CD4-positive, CD25-positive, alpha-beta regulatory T cell (primary cell): ENCODE results near the gene GBE1. TPM values are rescaled to one million over a fixed set of nuclear protein-coding genes. Genes with fewer than 3 reads are reported as not detected.
"Not testable (repeated sequence)": the region's sequence is repeated elsewhere in the genome, so short reads cannot be mapped to it uniquely, and the experiment has no call there.

ENCODE experiments used
- ATAC-seq, 2 donors: fragments of 150-1000 bp; cut with Tn5 transposase; one replicate each; pipeline ENCODE4 v1.10.0; 2021; ENCODE audit warnings: low read depth in 2 of 2, moderate number of reproducible peaks in 2 of 2, moderate library complexity in 1 of 2
- DNase-seq, 3 donors: peaks; one replicate each; pipeline versions ENCODE4 v3.0.0 to v3.0.0-alpha.2; 2012 to 2022; ENCODE audit warnings: mixed read lengths in 1 of 3
- H3K27ac ChIP-seq: one replicate; pipeline ENCODE4 v1.7.0; 2013; ENCODE audit warnings: mild to moderate bottlenecking, low read length; ENCODE audit not compliant: insufficient read depth, poor library complexity, severe bottlenecking
- H3K27me3 ChIP-seq: one replicate; pipeline ENCODE4 v1.7.0; 2013; ENCODE audit warnings: low read length; ENCODE audit not compliant: control insufficient read depth, insufficient read depth
- H3K36me3 ChIP-seq: one replicate; pipeline ENCODE4 v1.7.0; 2013; ENCODE audit warnings: mild to moderate bottlenecking, low read length, moderate library complexity; ENCODE audit not compliant: control insufficient read depth, insufficient read depth
- H3K4me1 ChIP-seq: 2 replicates; pipeline ENCODE4 v1.7.0; 2013; ENCODE audit warnings: mild to moderate bottlenecking, low read length; ENCODE audit not compliant: insufficient read depth, control insufficient read depth, poor library complexity, severe bottlenecking
- H3K4me3 ChIP-seq: one replicate; pipeline ENCODE4 v1.7.0; 2013; ENCODE audit warnings: low read depth, mild to moderate bottlenecking, low read length, moderate library complexity
- H3K9me3 ChIP-seq, 2 experiments: 1 replicate in 1 of 2; 2 replicates in 1 of 2; pipeline ENCODE4 v1.7.0; 2013; ENCODE audit warnings: low read length in 2 of 2, mild to moderate bottlenecking in 1 of 2, moderate library complexity in 1 of 2; ENCODE audit not compliant: control insufficient read depth in 2 of 2
- H3K27ac Mint-ChIP-seq, 3 donors: one replicate each; pipeline ENCODE4 v1.8.0; 2020 to 2022; ENCODE audit warnings: mild to moderate bottlenecking in 3 of 3, mixed read lengths in 3 of 3, moderate library complexity in 2 of 3
- H3K27me3 Mint-ChIP-seq: one replicate; pipeline ENCODE4 v1.8.0; 2022; ENCODE audit warnings: mild to moderate bottlenecking, mixed read lengths
- H3K36me3 Mint-ChIP-seq: one replicate; pipeline ENCODE4 v1.8.0; 2020; ENCODE audit warnings: mixed read lengths
- H3K4me1 Mint-ChIP-seq, 4 donors: one replicate each; pipeline ENCODE4 v1.8.0; 2020 to 2022; ENCODE audit warnings: mixed read lengths in 4 of 4, mild to moderate bottlenecking in 1 of 4
- H3K4me3 Mint-ChIP-seq, 4 donors: one replicate each; pipeline ENCODE4 v1.8.0; 2020 to 2022; ENCODE audit warnings: mild to moderate bottlenecking in 4 of 4, mixed read lengths in 4 of 4, moderate library complexity in 3 of 4
- H3K9me3 Mint-ChIP-seq, 7 donors: one replicate each; pipeline ENCODE4 v1.8.0; 2020 to 2022; ENCODE audit warnings: mixed read lengths in 7 of 7, mild to moderate bottlenecking in 3 of 7, moderate library complexity in 2 of 7
- polyA plus RNA-seq, 4 donors: library from polyadenylated mRNA; unstranded; fragments of 300-500 nt; fragmentation: Illumina TruSeq; gene quantifications; one replicate each; pipeline ENCODE4 v1.2.3, GENCODE V29; 2021
- total RNA-seq: library from RNA; stranded (reverse); gene quantifications from one replicate; pipeline ENCODE4 v1.2.3, GENCODE V29; 2022

Gene GBE1
- total and polyA plus RNA-seq, 5 donors from 2014 or later, result 5.2 to 9.7 (median 8.6) TPM

DNA sequence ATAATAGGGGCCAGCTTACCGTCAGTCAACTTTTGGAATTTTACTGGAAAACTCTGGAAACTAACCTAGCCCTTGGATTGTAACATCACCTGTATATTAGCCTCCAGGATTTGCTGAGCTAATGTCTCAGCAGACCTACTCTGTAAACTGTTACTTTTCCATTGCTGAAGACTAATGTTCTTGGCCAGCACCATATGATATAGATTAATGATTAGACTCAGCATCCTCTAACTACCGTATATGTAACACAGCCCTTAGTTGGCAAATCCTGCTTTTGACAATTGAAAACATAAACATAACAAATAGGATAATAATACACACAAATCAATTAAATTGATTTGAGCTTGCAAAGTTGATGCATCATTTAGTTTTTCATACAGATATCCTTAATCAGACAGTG, 26.6 kb upstream of the GBE1 start:
- Histone ChIP-seq H3K4me3 (no peak overlapping the region), H3K36me3 (no peaks in the 10 kb centered on the region), H3K4me1 (no peaks in the 10 kb centered on the region), H3K9me3 (no peaks in the 10 kb centered on the region), H3K27ac (no peak overlapping the region), H3K27me3 (peaks cover 4% of the 10 kb centered on the region)
- Mint-ChIP-seq H3K27ac (no peak overlapping the region), H3K9me3 (no peaks in the 10 kb centered on the region), H3K4me3 (no peak overlapping the region), H3K36me3 (no peaks in the 10 kb centered on the region), H3K27me3 (peaks cover 9% of the 10 kb centered on the region), H3K4me1 (no peaks in the 10 kb centered on the region)
- ATAC-seq (no peak), DNase-seq (no peak)

DNA sequence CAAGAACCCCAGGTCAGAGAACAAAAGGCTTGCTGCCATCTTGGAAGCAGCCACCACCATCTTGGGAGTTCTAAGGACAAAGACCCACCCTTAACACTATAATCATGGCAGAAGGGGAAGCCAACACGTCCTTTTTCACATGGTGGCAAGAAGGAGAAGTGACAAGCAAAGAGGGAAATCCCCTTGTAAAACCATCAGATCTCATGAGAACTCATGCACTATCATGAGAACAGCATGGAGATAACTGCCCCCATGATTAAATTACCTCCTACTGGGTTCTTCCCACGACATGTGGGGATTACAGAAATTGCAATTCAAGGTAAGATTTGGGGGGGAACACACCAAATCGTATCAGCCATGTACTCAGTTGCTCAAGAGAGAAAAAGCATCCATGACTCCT, 21.1 kb upstream of the GBE1 start:
- no peaks in the 10 kb centered on the region for H3K36me3 ChIP-seq
- no peak overlapping the region for H3K4me3 ChIP-seq
- H3K27ac Mint-ChIP-seq, result no peak overlapping the region
- no peaks in the 10 kb centered on the region for H3K36me3 Mint-ChIP-seq
- no peak for ATAC-seq
- peaks cover 13% of the 10 kb centered on the region for H3K27me3 Mint-ChIP-seq
- H3K27me3 ChIP-seq, result no peaks in the 10 kb centered on the region
- no peak overlapping the region for H3K4me3 Mint-ChIP-seq
- DNase-seq, result no peak
- peaks cover 0 to 6% (median 0%) of the 10 kb centered on the region in 7 donors for H3K9me3 Mint-ChIP-seq
- H3K4me1 ChIP-seq, result no peaks in the 10 kb centered on the region
- H3K9me3 ChIP-seq, result no peaks in the 10 kb centered on the region
- H3K4me1 Mint-ChIP-seq, result no peaks in the 10 kb centered on the region
- no peak overlapping the region for H3K27ac ChIP-seq

DNA sequence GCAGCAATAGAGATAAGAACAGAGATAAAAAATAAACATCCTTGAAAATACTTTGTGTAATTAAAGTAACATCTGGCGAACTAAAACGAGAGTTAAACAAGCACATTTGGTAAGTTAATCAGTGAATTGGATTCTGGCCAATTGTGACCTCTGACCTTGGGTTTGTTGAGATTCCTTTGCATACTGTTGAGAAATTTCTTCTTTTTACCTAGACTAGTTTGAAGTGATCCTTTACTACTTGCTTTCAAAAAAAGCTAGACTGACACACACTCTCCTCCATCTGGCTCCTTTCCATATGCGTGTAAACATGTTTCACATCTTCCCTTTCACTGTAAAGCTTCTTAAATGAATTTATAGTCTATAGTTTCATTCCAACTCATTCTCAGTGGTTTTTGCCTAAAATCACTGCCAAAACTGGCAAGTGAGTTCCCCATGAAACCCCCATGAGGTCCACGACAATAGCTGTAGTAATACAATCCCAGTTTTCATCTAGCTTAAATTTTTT, 17.3 kb upstream of the GBE1 start:
- no peaks in the 10 kb centered on the region for H3K4me1 ChIP-seq
- H3K4me3 Mint-ChIP-seq, result no peak overlapping the region
- H3K4me3 ChIP-seq, result no peak overlapping the region
- ATAC-seq (no peak), DNase-seq (no peak)
- peaks cover 4% of the 10 kb centered on the region for H3K27me3 ChIP-seq
- H3K4me1 Mint-ChIP-seq, result no peaks in the 10 kb centered on the region
- H3K27ac ChIP-seq, result no peak overlapping the region
- peaks cover 0 to 8% (median 0%) of the 10 kb centered on the region in 7 donors for H3K9me3 Mint-ChIP-seq
- peaks cover 14% of the 10 kb centered on the region for H3K27me3 Mint-ChIP-seq
- H3K36me3 Mint-ChIP-seq, result no peaks in the 10 kb centered on the region
- H3K27ac Mint-ChIP-seq, result no peak overlapping the region
- no peaks in the 10 kb centered on the region for H3K36me3 ChIP-seq
- no peaks in the 10 kb centered on the region for H3K9me3 ChIP-seq

DNA sequence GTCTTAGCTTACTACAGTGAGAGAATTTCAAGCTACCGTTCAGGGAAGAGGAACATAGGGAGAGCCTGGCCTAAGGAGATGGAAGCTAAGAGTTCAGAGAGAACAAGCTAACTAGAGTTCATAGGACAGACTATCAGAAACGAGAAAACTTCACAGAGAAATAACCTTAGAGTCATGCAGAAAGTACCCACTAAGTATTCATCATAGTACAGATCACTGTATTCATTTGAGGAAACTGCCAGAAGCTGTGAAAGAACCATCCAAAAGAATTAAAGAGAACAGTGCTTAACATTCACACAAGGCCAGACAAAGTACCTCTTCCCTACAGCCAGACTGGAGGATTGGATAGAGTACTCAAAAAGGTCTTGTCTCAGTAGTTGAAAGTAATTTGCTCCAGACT, 15.2 kb upstream of the GBE1 start:
- Histone ChIP-seq H3K4me1 (no peaks in the 10 kb centered on the region), H3K27ac (no peak overlapping the region), H3K27me3 (peaks cover 7% of the 10 kb centered on the region), H3K36me3 (no peaks in the 10 kb centered on the region), H3K4me3 (no peak overlapping the region), H3K9me3 (no peaks in the 10 kb centered on the region)
- Mint-ChIP-seq H3K27me3 (peaks cover 14% of the 10 kb centered on the region), H3K9me3 (peaks cover 0 to 11% (median 0%) of the 10 kb centered on the region in 7 donors), H3K4me1 (no peaks in the 10 kb centered on the region), H3K4me3 (no peak overlapping the region), H3K36me3 (no peaks in the 10 kb centered on the region), H3K27ac (no peak overlapping the region)
- DNase-seq (no peak), ATAC-seq (no peak)

DNA sequence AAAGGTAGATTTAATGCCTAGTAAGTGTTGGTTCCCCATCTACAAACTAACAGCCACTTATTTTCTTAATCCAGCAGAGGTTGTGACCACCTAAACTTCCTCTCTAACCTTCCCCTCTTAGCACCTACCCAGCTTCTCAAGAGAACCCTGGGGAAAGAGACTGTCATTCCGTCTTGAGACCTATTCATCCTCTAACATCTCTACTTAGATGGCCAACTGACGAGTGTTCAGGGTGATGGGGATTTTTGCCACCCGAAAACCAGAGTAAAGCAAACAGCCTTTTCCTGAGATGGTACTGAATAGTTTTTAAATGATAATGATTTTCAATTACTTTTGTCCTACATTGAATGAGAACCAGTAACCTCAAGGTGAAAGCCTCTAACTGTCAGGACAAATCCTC, 9.3 kb upstream of the GBE1 start:
- ATAC-seq (no peak), DNase-seq (no peak)
- H3K9me3 Mint-ChIP-seq, result peaks cover 0 to 2% (median 0%) of the 10 kb centered on the region in 7 donors
- Histone ChIP-seq H3K9me3 (no peaks in the 10 kb centered on the region), H3K4me1 (no peaks in the 10 kb centered on the region), H3K4me3 (no peak overlapping the region), H3K36me3 (no peaks in the 10 kb centered on the region), H3K27me3 (peaks cover 3% of the 10 kb centered on the region), H3K27ac (no peak overlapping the region)
- no peaks in the 10 kb centered on the region for H3K36me3 Mint-ChIP-seq
- H3K4me1 Mint-ChIP-seq, result no peaks in the 10 kb centered on the region
- H3K4me3 Mint-ChIP-seq, result no peak overlapping the region
- peaks cover 19% of the 10 kb centered on the region for H3K27me3 Mint-ChIP-seq
- no peak overlapping the region for H3K27ac Mint-ChIP-seq

DNA sequence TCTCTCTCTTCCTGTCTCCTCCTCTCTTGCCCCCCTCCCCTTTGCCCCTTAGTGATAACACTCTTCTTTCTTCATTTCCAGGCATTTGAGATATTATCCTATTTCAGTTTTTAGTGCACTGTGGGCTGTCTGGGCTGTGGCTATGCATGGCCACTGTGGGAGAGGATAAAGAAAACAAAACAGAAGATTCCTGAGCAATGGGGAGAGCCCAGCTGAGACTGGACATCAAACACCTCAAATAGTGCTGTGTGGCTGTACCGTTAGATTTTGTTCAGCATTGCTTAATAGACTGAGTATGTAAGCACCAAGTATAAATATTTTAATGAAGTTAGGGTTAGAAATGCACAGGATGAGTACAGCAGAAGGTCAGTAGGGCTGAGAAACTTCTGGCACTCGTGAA, 7.9 kb upstream of the GBE1 start:
- Histone ChIP-seq H3K27ac (no peak overlapping the region), H3K4me3 (no peak overlapping the region), H3K9me3 (no peaks in the 10 kb centered on the region), H3K36me3 (no peaks in the 10 kb centered on the region), H3K27me3 (peaks cover 3% of the 10 kb centered on the region), H3K4me1 (no peaks in the 10 kb centered on the region)
- ATAC-seq (no peak), DNase-seq (no peak)
- Mint-ChIP-seq H3K27ac (no peak overlapping the region), H3K27me3 (peaks cover 24% of the 10 kb centered on the region), H3K36me3 (no peaks in the 10 kb centered on the region), H3K9me3 (peaks cover 0 to 2% (median 0%) of the 10 kb centered on the region in 7 donors), H3K4me3 (no peak overlapping the region), H3K4me1 (no peaks in the 10 kb centered on the region)

DNA sequence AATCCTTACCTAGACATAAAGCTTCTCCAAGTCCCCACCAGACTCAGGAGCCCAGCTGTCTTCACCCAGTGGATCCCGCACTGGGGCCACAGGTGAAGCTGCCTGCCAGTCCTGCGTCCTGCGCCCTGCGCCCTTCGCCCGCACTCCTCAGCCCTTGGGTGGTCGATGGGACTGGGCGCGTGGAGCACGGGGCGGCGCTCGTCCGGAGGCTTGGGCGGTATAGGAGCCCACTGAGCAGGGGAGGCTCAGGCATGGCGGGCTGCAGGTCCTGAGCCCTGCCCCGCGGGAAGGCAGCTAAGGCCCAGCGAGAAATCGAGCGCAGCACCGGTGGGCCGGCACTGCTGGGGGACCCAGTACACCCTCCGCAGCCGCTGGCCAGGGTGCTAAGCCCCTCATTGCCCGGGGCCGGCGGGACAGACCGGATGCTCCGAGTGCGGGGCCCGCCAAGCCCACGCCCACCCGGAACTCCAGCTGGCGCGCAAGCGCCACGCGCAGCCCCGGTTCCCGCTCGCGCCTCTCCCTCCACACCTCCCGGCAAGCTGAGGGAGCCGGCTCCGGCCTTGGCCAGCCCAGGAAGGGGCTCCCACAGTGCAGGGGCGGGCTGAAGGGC, 5.9 kb upstream of the GBE1 start:
- not testable (repeated sequence) for H3K9me3 ChIP-seq, H3K4me1 ChIP-seq, H3K4me3 ChIP-seq, H3K36me3 ChIP-seq, ATAC-seq, H3K27ac Mint-ChIP-seq, H3K36me3 Mint-ChIP-seq, H3K4me1 Mint-ChIP-seq, H3K27me3 ChIP-seq, H3K27ac ChIP-seq, H3K4me3 Mint-ChIP-seq, DNase-seq, H3K9me3 Mint-ChIP-seq
- peaks cover 24% of the 10 kb centered on the region for H3K27me3 Mint-ChIP-seq

DNA sequence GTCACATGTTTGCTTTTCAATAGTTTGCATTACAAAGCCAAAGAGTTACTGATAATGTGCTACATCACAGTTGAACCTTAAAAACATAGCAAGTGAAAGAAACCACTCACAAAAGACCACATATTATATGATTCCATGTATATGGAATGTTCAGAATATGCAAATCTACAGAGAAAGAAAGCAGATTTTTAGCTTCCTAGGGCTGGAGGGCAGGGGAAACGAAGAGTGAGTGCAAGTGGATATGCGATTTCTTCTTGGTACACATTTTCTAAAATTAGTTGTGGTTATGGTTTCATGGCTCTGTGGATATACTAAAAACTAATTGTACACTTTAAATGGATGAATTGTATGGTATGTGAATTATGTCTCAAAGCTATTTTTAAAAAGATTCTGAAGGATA, 4.0 kb upstream of the GBE1 start:
- Mint-ChIP-seq H3K36me3 (no peaks in the 10 kb centered on the region), H3K4me3 (peak overlapping the region in 1 of 4 donors; percentile 62), H3K9me3 (no peaks in the 10 kb centered on the region), H3K4me1 (peaks cover 7 to 14% (median 11%) of the 10 kb centered on the region in 4 donors), H3K27me3 (peaks cover 18% of the 10 kb centered on the region), H3K27ac (no peak overlapping the region)
- peaks cover 13% of the 10 kb centered on the region for H3K4me1 ChIP-seq
- DNase-seq (no peak), ATAC-seq (no peak)
- H3K36me3 ChIP-seq, result no peaks in the 10 kb centered on the region
- H3K9me3 ChIP-seq, result no peaks in the 10 kb centered on the region
- H3K27ac ChIP-seq, result no peak overlapping the region
- H3K27me3 ChIP-seq, result no peaks in the 10 kb centered on the region
- no peak overlapping the region for H3K4me3 ChIP-seq
